Prostate gland (tissue), 2 donors: ENCODE measurements around the gene ALOX12. TPM values are rescaled to one million over a fixed set of nuclear protein-coding genes. Genes with fewer than 3 reads are reported as not detected.
"Not testable (repeated sequence)": the region's sequence is repeated elsewhere in the genome, so short reads cannot be mapped to it uniquely, and the experiment has no call there.

Experiments
- DNase-seq: peaks from one replicate; pipeline ENCODE4 v3.0.0-alpha.2; 2019; ENCODE audit warnings: low spot score
- H3K27ac ChIP-seq, 2 donors: fragments of 200-600 bp; sonication (generic); 2 replicates each; pipeline ENCODE4 v1.5.1; 2017 to 2019
- H3K27me3 ChIP-seq: fragments of 200-600 bp; sonication (generic); replicated peaks from 2 replicates; pipeline ENCODE4 v1.5.1; 2019; ENCODE audit not compliant: insufficient read depth
- H3K36me3 ChIP-seq, 2 donors: fragments of 200-600 bp; sonication (generic); 1 replicate in 1 of 2; 2 replicates in 1 of 2; pipeline versions ENCODE4 v1.5.1 to v1.8.1; 2017 to 2019
- H3K4me1 ChIP-seq: fragments of 200-600 bp; sonication (generic); replicated peaks from 2 replicates; pipeline ENCODE4 v1.5.1; 2019
- H3K4me3 ChIP-seq, 2 donors: fragments of 200-600 bp; sonication (generic); 2 replicates each; pipeline ENCODE4 v1.5.1; 2017 to 2019
- H3K9me3 ChIP-seq: fragments of 200-600 bp; sonication (generic); 2 replicates; pipeline ENCODE4 v1.5.1; 2017
- POLR2A ChIP-seq: fragments of 450-650 bp; IDR thresholded peaks from one replicate; pipeline ENCODE4 v1.6.1; 2016; ENCODE audit warnings: antibody characterized with exemption, mild to moderate bottlenecking
- POLR2AphosphoS5 ChIP-seq: sonication (generic); formaldehyde crosslinking; IDR thresholded peaks from one replicate; pipeline ENCODE4 v1.6.1; 2017; ENCODE audit warnings: antibody characterized with exemption
- WGBS: methylation state at CpG from one replicate; pipeline ENCODE4 v1.1.5; 2018; 5-methylcytosine and 5-hydroxymethylcytosine counted together
- intact Hi-C: fragments of 100-400 bp; cut with DNase I; formaldehyde crosslinking; loops from one replicate; pipeline ENCODE4 v1.14.2; 2022
- total RNA-seq, 2 donors: library from RNA; depleted of rRNA; stranded (reverse); fragments of >200 nt; gene quantifications; one replicate each; pipeline ENCODE4 v1.1.0, GENCODE V29; 2016
- TF ChIP-seq, protein P1 (sequence below), 4 experiments: fragments of 200-600 bp in 2 of 4; fragments of 450-650 bp in 2 of 4; sonication (generic) in 2 of 4; IDR thresholded peaks; 1 replicate in 3 of 4; 2 replicates in 1 of 4; pipeline ENCODE4 v1.5.1; 2016 to 2019; ENCODE audit warnings: antibody characterized with exemption in 4 of 4, mild to moderate bottlenecking in 2 of 4, moderate library complexity in 2 of 4

ALOX12 gene
- under 1 TPM; 0.27 to 0.62 TPM for total RNA-seq

GRCh38 chr17:6995500-6996255, at the start of gene ALOX12:
TSS of gene ALOX12 (plus strand) at chr17:6996049. CDS start at chr17:6996118, 69 bp downstream.
- no peaks in the 10 kb centered on the region for H3K9me3 ChIP-seq
- peak within 1 kb of the TSS; percentile 26 to 29 for H3K4me3 ChIP-seq
- 16% methylated on average over 36 of the region's 64 CpGs for WGBS
- H3K36me3 ChIP-seq, result peaks cover 0 to 3% of the 10 kb centered on the region in 2 donors
- no peak within 1 kb of the TSS for H3K27ac ChIP-seq
- intact Hi-C loops, result no loop called here
- no peaks in the 10 kb centered on the region for H3K4me1 ChIP-seq
- TF ChIP-seq, protein P1, sequence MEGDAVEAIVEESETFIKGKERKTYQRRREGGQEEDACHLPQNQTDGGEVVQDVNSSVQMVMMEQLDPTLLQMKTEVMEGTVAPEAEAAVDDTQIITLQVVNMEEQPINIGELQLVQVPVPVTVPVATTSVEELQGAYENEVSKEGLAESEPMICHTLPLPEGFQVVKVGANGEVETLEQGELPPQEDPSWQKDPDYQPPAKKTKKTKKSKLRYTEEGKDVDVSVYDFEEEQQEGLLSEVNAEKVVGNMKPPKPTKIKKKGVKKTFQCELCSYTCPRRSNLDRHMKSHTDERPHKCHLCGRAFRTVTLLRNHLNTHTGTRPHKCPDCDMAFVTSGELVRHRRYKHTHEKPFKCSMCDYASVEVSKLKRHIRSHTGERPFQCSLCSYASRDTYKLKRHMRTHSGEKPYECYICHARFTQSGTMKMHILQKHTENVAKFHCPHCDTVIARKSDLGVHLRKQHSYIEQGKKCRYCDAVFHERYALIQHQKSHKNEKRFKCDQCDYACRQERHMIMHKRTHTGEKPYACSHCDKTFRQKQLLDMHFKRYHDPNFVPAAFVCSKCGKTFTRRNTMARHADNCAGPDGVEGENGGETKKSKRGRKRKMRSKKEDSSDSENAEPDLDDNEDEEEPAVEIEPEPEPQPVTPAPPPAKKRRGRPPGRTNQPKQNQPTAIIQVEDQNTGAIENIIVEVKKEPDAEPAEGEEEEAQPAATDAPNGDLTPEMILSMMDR (IDR thresholded peaks at IDR 0.05), result no peak
- TF ChIP-seq POLR2AphosphoS5 (no peak), POLR2A (peak; percentile 55)
- no peaks in the 10 kb centered on the region for H3K27me3 ChIP-seq
- DNase-seq, result peak; percentile 45

- intact Hi-C loops, result no loop called here
- 78% methylated on average over 2 of the region's 2 CpGs for WGBS
- Histone ChIP-seq H3K9me3 (no peaks in the 10 kb centered on the region), H3K4me1 (no peaks in the 10 kb centered on the region), H3K27me3 (no peaks in the 10 kb centered on the region), H3K27ac (no peak overlapping the region), H3K4me3 (no peak overlapping the region), H3K36me3 (no peaks in the 10 kb centered on the region)
- no peak for DNase-seq
- TF ChIP-seq, protein P1 (IDR thresholded peaks at IDR 0.05), result no peak
- TF ChIP-seq POLR2A, result no peak
- no peak for TF ChIP-seq POLR2AphosphoS5
Observed at GRCh38 chr17:6947745-6948144, 48.1 kb upstream of the ALOX12 start.

DNA sequence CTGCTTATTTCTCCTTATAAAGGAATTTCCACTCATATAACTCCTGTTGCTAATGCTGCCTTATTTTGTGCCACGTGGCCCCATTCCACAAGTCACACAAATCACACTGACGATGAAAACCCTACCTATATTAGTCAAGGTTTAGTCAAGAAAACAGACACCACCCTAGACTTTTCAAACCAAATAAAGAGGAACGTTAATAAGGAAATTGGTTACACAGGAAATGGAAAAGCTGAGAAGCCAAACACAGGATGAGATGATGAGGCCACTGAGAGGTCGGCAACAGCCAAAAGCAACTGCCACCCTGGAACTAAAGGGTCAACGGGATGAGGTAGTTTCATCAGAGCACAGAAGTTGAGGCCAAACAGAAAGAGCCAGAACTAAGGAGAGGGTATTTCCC, 47.3 kb upstream of the ALOX12 start:
- no peaks in the 10 kb centered on the region for H3K36me3 ChIP-seq
- H3K4me3 ChIP-seq, result no peak overlapping the region
- H3K27ac ChIP-seq, result no peak overlapping the region
- H3K9me3 ChIP-seq, result no peaks in the 10 kb centered on the region
- H3K27me3 ChIP-seq, result no peaks in the 10 kb centered on the region
- no peak for DNase-seq
- intact Hi-C loops, result no loop called here
- TF ChIP-seq POLR2A, result no peak
- no peak for TF ChIP-seq POLR2AphosphoS5
- TF ChIP-seq, protein P1 (IDR thresholded peaks at IDR 0.05), result no peak
- 41% methylated on average over 5 of the region's 5 CpGs for WGBS
- no peaks in the 10 kb centered on the region for H3K4me1 ChIP-seq

DNA sequence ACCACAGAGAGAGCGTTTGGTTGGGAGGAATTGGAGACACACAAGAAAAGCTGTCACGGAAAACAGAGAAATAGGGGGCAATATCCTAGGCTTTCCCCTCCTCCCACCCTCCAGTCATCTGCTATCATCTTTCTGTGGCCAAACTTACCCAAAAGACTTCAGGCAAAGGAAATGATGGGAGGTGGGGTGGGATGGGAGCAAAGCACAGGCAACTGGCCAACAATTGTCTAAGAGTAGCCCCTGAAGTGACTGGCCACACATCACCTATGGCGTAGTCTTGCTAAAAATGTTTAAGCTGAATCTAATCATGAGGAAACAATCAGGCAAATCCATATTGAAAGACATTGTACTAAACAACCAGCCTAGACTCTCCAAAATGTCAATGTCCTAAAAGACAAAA, 46.9 kb upstream of the ALOX12 start:
- no peaks in the 10 kb centered on the region for H3K9me3 ChIP-seq
- 79% methylated on average over 3 of the region's 3 CpGs for WGBS
- H3K36me3 ChIP-seq, result no peaks in the 10 kb centered on the region
- H3K4me1 ChIP-seq, result no peaks in the 10 kb centered on the region
- no peak overlapping the region for H3K4me3 ChIP-seq
- DNase-seq, result no peak
- TF ChIP-seq, protein P1 (IDR thresholded peaks at IDR 0.05), result no peak
- TF ChIP-seq POLR2A, result no peak
- TF ChIP-seq POLR2AphosphoS5, result no peak
- intact Hi-C loops, result no loop called here
- no peak overlapping the region for H3K27ac ChIP-seq
- H3K27me3 ChIP-seq, result no peaks in the 10 kb centered on the region

- DNase-seq, H3K4me3 ChIP-seq, H3K4me1 ChIP-seq, H3K27me3 ChIP-seq, intact Hi-C loops, H3K9me3 ChIP-seq, H3K27ac ChIP-seq, H3K36me3 ChIP-seq: not testable (repeated sequence)
- 100% methylated on average over 2 of the region's 2 CpGs for WGBS
Observed at GRCh38 chr17:6950938-6951337, 44.9 kb upstream of the ALOX12 start.
